Measurements from ENCODE around the gene VAV3. TPM values are rescaled to one million over a fixed set of nuclear protein-coding genes. Genes with fewer than 3 reads are reported as not detected.
"Not testable (repeated sequence)": the region's sequence is repeated elsewhere in the genome, so short reads cannot be mapped to it uniquely, and the experiment has no call there.

The VAV3 gene
- total RNA-seq, 1 donor from 2014 or later = 25.8 TPM

GRCh38 chr1:107894605-107895004, 70.4 kb downstream of the VAV3 start:
- no peak overlapping the region for H3K4me3 Mint-ChIP-seq (ENCODE audit: unreplicated experiment)
- peaks cover 4% of the 10 kb centered on the region for H3K36me3 Mint-ChIP-seq (ENCODE audit: unreplicated experiment)
- peaks cover 22% of the 10 kb centered on the region for H3K4me1 Mint-ChIP-seq (ENCODE audit: low read depth, unreplicated experiment)
- no peak for TF ChIP-seq CTCF (IDR thresholded peaks at IDR 0.05; ENCODE audit: partially characterized antibody, unreplicated experiment)
- peaks cover 4% of the 10 kb centered on the region for H3K27me3 Mint-ChIP-seq (ENCODE audit: unreplicated experiment)
- no peak overlapping the region for H3K27ac Mint-ChIP-seq (ENCODE audit: unreplicated experiment)
- no peak for DNase-seq
- peaks cover 7% of the 10 kb centered on the region for H3K9me3 Mint-ChIP-seq (ENCODE audit: unreplicated experiment)

GRCh38 chr1:107893350-107893749, 71.6 kb downstream of the VAV3 start:
- not testable (repeated sequence) for H3K4me3 Mint-ChIP-seq (ENCODE audit: unreplicated experiment); H3K9me3 Mint-ChIP-seq (ENCODE audit: unreplicated experiment); H3K27me3 Mint-ChIP-seq (ENCODE audit: unreplicated experiment); H3K27ac Mint-ChIP-seq (ENCODE audit: unreplicated experiment); H3K36me3 Mint-ChIP-seq (ENCODE audit: unreplicated experiment); DNase-seq
- H3K4me1 Mint-ChIP-seq (ENCODE audit: low read depth, unreplicated experiment) = peaks cover 22% of the 10 kb centered on the region

- Mint-ChIP-seq H3K36me3 (ENCODE audit: unreplicated experiment) (peaks cover 4% of the 10 kb centered on the region), H3K4me1 (ENCODE audit: low read depth, unreplicated experiment) (no peaks in the 10 kb centered on the region), H3K4me3 (ENCODE audit: unreplicated experiment) (no peak overlapping the region), H3K9me3 (ENCODE audit: unreplicated experiment) (peaks cover 1% of the 10 kb centered on the region), H3K27ac (ENCODE audit: unreplicated experiment) (no peak overlapping the region), H3K27me3 (ENCODE audit: unreplicated experiment) (peaks cover 2% of the 10 kb centered on the region)
- no peak for DNase-seq
- TF ChIP-seq CTCF (IDR thresholded peaks at IDR 0.05; ENCODE audit: partially characterized antibody, unreplicated experiment) = no peak
Observed at GRCh38 chr1:107889524-107889923, 75.5 kb downstream of the VAV3 start.

- no peaks in the 10 kb centered on the region for H3K9me3 Mint-ChIP-seq (ENCODE audit: unreplicated experiment)
- H3K4me3 Mint-ChIP-seq (ENCODE audit: unreplicated experiment) = no peak overlapping the region
- TF ChIP-seq CTCF (IDR thresholded peaks at IDR 0.05; ENCODE audit: partially characterized antibody, unreplicated experiment) = no peak
- peaks cover 2% of the 10 kb centered on the region for H3K27me3 Mint-ChIP-seq (ENCODE audit: unreplicated experiment)
- no peaks in the 10 kb centered on the region for H3K4me1 Mint-ChIP-seq (ENCODE audit: low read depth, unreplicated experiment)
- no peak overlapping the region for H3K27ac Mint-ChIP-seq (ENCODE audit: unreplicated experiment)
- peaks cover 5% of the 10 kb centered on the region for H3K36me3 Mint-ChIP-seq (ENCODE audit: unreplicated experiment)
- no peak for DNase-seq
Observed at GRCh38 chr1:107883562-107883961, 81.4 kb downstream of the VAV3 start.

DNA sequence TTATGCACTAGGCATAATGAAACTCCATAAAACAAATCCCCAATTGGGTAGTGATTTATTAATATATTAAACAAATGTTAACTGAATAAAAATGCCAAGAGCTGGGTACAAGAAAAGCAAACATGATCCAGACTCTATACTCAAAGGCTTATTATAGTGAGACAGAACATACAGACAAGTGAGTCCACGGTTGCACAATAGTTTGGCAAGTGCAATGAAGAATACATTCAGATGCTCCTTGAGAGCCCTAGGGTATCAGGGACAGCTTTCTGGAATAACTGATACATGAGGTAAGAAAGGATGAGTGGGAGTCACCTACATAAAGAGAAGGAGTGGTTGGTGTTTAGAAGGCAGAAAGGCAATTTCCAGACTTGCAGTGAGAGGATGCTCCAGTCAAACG, 85.1 kb downstream of the VAV3 start:
- H3K9me3 Mint-ChIP-seq (ENCODE audit: unreplicated experiment) = no peaks in the 10 kb centered on the region
- no peak for DNase-seq
- H3K27ac Mint-ChIP-seq (ENCODE audit: unreplicated experiment) = no peak overlapping the region
- peaks cover 2% of the 10 kb centered on the region for H3K4me1 Mint-ChIP-seq (ENCODE audit: low read depth, unreplicated experiment)
- TF ChIP-seq CTCF (IDR thresholded peaks at IDR 0.05; ENCODE audit: partially characterized antibody, unreplicated experiment) = no peak
- no peaks in the 10 kb centered on the region for H3K27me3 Mint-ChIP-seq (ENCODE audit: unreplicated experiment)
- peaks cover 10% of the 10 kb centered on the region for H3K36me3 Mint-ChIP-seq (ENCODE audit: unreplicated experiment)
- no peak overlapping the region for H3K4me3 Mint-ChIP-seq (ENCODE audit: unreplicated experiment)

GRCh38 chr1:107879346-107879745, 85.6 kb downstream of the VAV3 start:
- H3K27ac Mint-ChIP-seq (ENCODE audit: unreplicated experiment) = no peak overlapping the region
- no peaks in the 10 kb centered on the region for H3K9me3 Mint-ChIP-seq (ENCODE audit: unreplicated experiment)
- DNase-seq = no peak
- H3K4me1 Mint-ChIP-seq (ENCODE audit: low read depth, unreplicated experiment) = peaks cover 2% of the 10 kb centered on the region
- no peak overlapping the region for H3K4me3 Mint-ChIP-seq (ENCODE audit: unreplicated experiment)
- H3K36me3 Mint-ChIP-seq (ENCODE audit: unreplicated experiment) = peaks cover 10% of the 10 kb centered on the region
- TF ChIP-seq CTCF (IDR thresholded peaks at IDR 0.05; ENCODE audit: partially characterized antibody, unreplicated experiment) = no peak
- H3K27me3 Mint-ChIP-seq (ENCODE audit: unreplicated experiment) = no peaks in the 10 kb centered on the region
